Keratinocyte (primary cell): ENCODE data around the gene CD164L2. TPM values are rescaled to one million over a fixed set of nuclear protein-coding genes. Genes with fewer than 3 reads are reported as not detected.

Experiments used
- DNase-seq: peaks from one replicate; pipeline ENCODE4 v3.0.0-alpha.2; 2011; ENCODE audit warnings: low read depth, missing footprints, low spot score
- FAIRE-seq: peaks from 2 replicates; lab custom pipeline; 2011; peaks lifted over from hg19 to GRCh38; lab: Jason Lieb, UNC
- H2AFZ ChIP-seq: 2 replicates; pipeline ENCODE4 v1.6.0; 2012; ENCODE audit warnings: low read length, control low read depth, inconsistent platforms; ENCODE audit not compliant: control insufficient read depth
- H3K27ac ChIP-seq: 2 replicates; pipeline ENCODE4 v1.5.1; 2011; ENCODE audit warnings: low read length; ENCODE audit not compliant: control insufficient read depth, insufficient read depth
- H3K27me3 ChIP-seq: 3 replicates; pipeline ENCODE4 v1.6.0; 2011; ENCODE audit warnings: low read length; ENCODE audit not compliant: control insufficient read depth, insufficient read depth; ENCODE audit errors: extremely low read depth
- H3K36me3 ChIP-seq, 2 experiments: 2 replicates in 1 of 2; 3 replicates in 1 of 2; pipeline ENCODE4 v1.5.1; 2011; ENCODE audit warnings: low read length in 2 of 2, mild to moderate bottlenecking in 1 of 2; ENCODE audit not compliant: control insufficient read depth in 2 of 2, insufficient read depth in 2 of 2; ENCODE audit errors: extremely low read depth in 1 of 2
- H3K4me1 ChIP-seq: 3 replicates; pipeline ENCODE4 v1.5.1; 2011; ENCODE audit warnings: low read length; ENCODE audit not compliant: control insufficient read depth, insufficient read depth; ENCODE audit errors: extremely low read depth
- H3K4me2 ChIP-seq: 3 replicates; pipeline ENCODE4 v1.6.0; 2011; ENCODE audit warnings: low read depth, low read length; ENCODE audit not compliant: control insufficient read depth, insufficient read depth; ENCODE audit errors: extremely low read depth
- H3K4me3 ChIP-seq, 3 experiments: fragments of 200-600 bp in 1 of 3; sonication (generic) in 1 of 3; 2 replicates in 2 of 3; 3 replicates in 1 of 3; pipeline ENCODE4 v1.5.1; 2011 to 2016; ENCODE audit warnings: low read length in 3 of 3, mild to moderate bottlenecking in 3 of 3, control low read depth in 2 of 3, inconsistent platforms in 1 of 3, low read depth in 1 of 3, mixed read lengths in 1 of 3, mixed run types in 1 of 3, moderate library complexity in 1 of 3; ENCODE audit not compliant: control insufficient read depth in 2 of 3, insufficient read depth in 2 of 3; ENCODE audit errors: extremely low read depth in 1 of 3
- H3K79me2 ChIP-seq: 2 replicates; pipeline ENCODE4 v1.6.0; 2012; ENCODE audit warnings: low read length; ENCODE audit not compliant: control insufficient read depth, insufficient read depth
- H3K9ac ChIP-seq: 3 replicates; pipeline ENCODE4 v1.6.0; 2011; ENCODE audit warnings: low read length; ENCODE audit not compliant: control insufficient read depth, insufficient read depth; ENCODE audit errors: extremely low read depth
- H3K9me1 ChIP-seq: 3 replicates; pipeline ENCODE4 v1.6.0; 2011; ENCODE audit warnings: low read length; ENCODE audit not compliant: control insufficient read depth, insufficient read depth; ENCODE audit errors: extremely low read depth
- H3K9me3 ChIP-seq: 2 replicates; pipeline ENCODE4 v1.5.1; 2012; ENCODE audit warnings: low read depth, low read length; ENCODE audit not compliant: control insufficient read depth
- H4K20me1 ChIP-seq: 3 replicates; pipeline ENCODE4 v1.6.0; 2011; ENCODE audit warnings: low read length; ENCODE audit not compliant: control insufficient read depth, insufficient read depth; ENCODE audit errors: extremely low read depth
- CTCF ChIP-seq, 3 experiments: IDR thresholded peaks in 1 of 3; conservative IDR thresholded peaks in 1 of 3; optimal IDR thresholded peaks in 1 of 3; 2 replicates in 2 of 3; 3 replicates in 1 of 3; pipeline versions ENCODE3 to v1.5.1; 2011; ENCODE audit warnings: low read length in 3 of 3, mild to moderate bottlenecking in 3 of 3, moderate library complexity in 2 of 3, control low read depth in 1 of 3, inconsistent platforms in 1 of 3; ENCODE audit not compliant: insufficient read depth in 2 of 3; ENCODE audit errors: extremely low read depth in 1 of 3
- EZH2 ChIP-seq: IDR thresholded peaks from one replicate; pipeline ENCODE4 v1.6.1; 2012; ENCODE audit warnings: inconsistent platforms, mild to moderate bottlenecking, low read length, moderate library complexity
- dilution Hi-C: fragments of 300-500 bp; cut with MboI; formaldehyde crosslinking; loops from one replicate; pipeline ENCODE4 v1.7.0; 2020; ENCODE audit warnings: low sequenced_read_pairs; ENCODE audit not compliant: extremely low pct_ligation_motif_present
- polyA plus RNA-seq, 5 experiments: library from polyadenylated mRNA; depleted of rRNA in 3 of 5; stranded (reverse) in 3 of 5; stranded (forward) in 1 of 5; unstranded in 1 of 5; fragments of >200 nt; gene quantifications; 1 replicate in 1 of 5; 2 replicates in 3 of 5; 3 replicates in 1 of 5; pipeline versions ENCODE4 v1.2.1 to v1.2.3, GENCODE V29; 2011 to 2012; ENCODE audit warnings: missing spikeins in 2 of 5, low read depth in 1 of 5, low replicate concordance in 1 of 5

CD164L2 gene
- polyA plus RNA-seq, 1 donor (not counting 4 experiments of a cell fraction or from before 2014, with no cell fraction given): 2.7 TPM

GRCh38 chr1:27397749-27398148, 14.6 kb upstream of the CD164L2 start:
- H3K9me3 ChIP-seq: no peaks in the 10 kb centered on the region
- no peak overlapping the region for H2AFZ ChIP-seq
- H3K36me3 ChIP-seq: no peaks in the 10 kb centered on the region
- H3K27me3 ChIP-seq: no peaks in the 10 kb centered on the region
- TF ChIP-seq EZH2 (no peak), CTCF (optimal IDR thresholded peaks at IDR 0.05 in 1 of 3, IDR thresholded peaks at IDR 0.05 in 1 of 3, conservative IDR thresholded peaks at IDR 0.05 in 1 of 3; ENCODE audit: extremely low read depth in 1 of 3, insufficient read depth in 2 of 3, low read length in 3 of 3) (no peak)
- H4K20me1 ChIP-seq: no peaks in the 10 kb centered on the region
- dilution Hi-C loops: no loop called here
- H3K79me2 ChIP-seq: peaks cover 13% of the 10 kb centered on the region
- FAIRE-seq (no peak), DNase-seq (no peak)
- no peak overlapping the region for H3K4me3 ChIP-seq
- no peak overlapping the region for H3K9ac ChIP-seq
- H3K9me1 ChIP-seq: no peaks in the 10 kb centered on the region
- H3K4me2 ChIP-seq: no peak overlapping the region
- H3K27ac ChIP-seq: no peak overlapping the region
- H3K4me1 ChIP-seq: peaks cover 18% of the 10 kb centered on the region

DNA sequence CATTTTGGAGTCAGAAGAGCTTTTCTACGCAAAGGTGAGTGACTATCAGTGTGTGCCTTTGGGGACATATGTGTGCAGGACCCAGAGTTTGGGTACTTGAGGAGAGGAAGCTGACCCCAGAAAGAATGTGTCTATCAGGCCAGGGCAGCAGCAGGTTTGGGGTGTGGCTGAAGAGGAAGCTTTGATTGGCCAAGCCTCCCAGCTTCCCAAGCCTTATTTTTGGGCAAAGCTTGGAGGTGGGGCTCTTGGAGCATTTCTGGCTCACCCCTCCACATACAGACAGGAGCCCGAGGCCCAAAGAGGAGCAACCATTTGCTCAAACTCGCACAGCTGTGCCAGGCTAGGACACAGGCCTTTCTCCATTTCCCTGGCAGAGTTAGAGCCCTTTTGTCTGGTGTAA, 14.0 kb upstream of the CD164L2 start:
- no peaks in the 10 kb centered on the region for H3K27me3 ChIP-seq
- H3K36me3 ChIP-seq: no peaks in the 10 kb centered on the region
- H2AFZ ChIP-seq: no peak overlapping the region
- H3K4me2 ChIP-seq: no peak overlapping the region
- dilution Hi-C loops: no loop called here
- no peak overlapping the region for H3K9ac ChIP-seq
- DNase-seq: no peak
- peaks cover 14% of the 10 kb centered on the region for H3K4me1 ChIP-seq
- H3K9me1 ChIP-seq: no peaks in the 10 kb centered on the region
- H3K79me2 ChIP-seq: peaks cover 15% of the 10 kb centered on the region
- H3K27ac ChIP-seq: no peak overlapping the region
- no peak overlapping the region for H3K4me3 ChIP-seq
- no peak for TF ChIP-seq CTCF (optimal IDR thresholded peaks at IDR 0.05 in 1 of 3, IDR thresholded peaks at IDR 0.05 in 1 of 3, conservative IDR thresholded peaks at IDR 0.05 in 1 of 3; ENCODE audit: extremely low read depth in 1 of 3, insufficient read depth in 2 of 3, low read length in 3 of 3)
- no peak for TF ChIP-seq EZH2
- H4K20me1 ChIP-seq: no peaks in the 10 kb centered on the region
- H3K9me3 ChIP-seq: no peaks in the 10 kb centered on the region
- no peak for FAIRE-seq
